Colonic mucosa (tissue), 4 donors: ENCODE data around the gene MANSC4. TPM values are rescaled to one million over a fixed set of nuclear protein-coding genes. Genes with fewer than 3 reads are reported as not detected.

Experiments used
- DNase-seq: peaks from one replicate; pipeline ENCODE4 v3.0.0-alpha.2; 2020
- H3K27ac ChIP-seq: fragments of 200-600 bp; one replicate; pipeline ENCODE4 v1.8.0; 2021
- H3K27me3 ChIP-seq: fragments of 200-600 bp; one replicate; pipeline ENCODE4 v1.8.0; 2021
- H3K36me3 ChIP-seq: fragments of 200-600 bp; one replicate; pipeline ENCODE4 v1.8.0; 2021
- H3K4me1 ChIP-seq: fragments of 200-600 bp; one replicate; pipeline ENCODE4 v1.8.0; 2021; ENCODE audit warnings: mild to moderate bottlenecking
- H3K4me3 ChIP-seq: fragments of 200-600 bp; one replicate; pipeline ENCODE4 v1.8.0; 2021
- H3K9ac ChIP-seq, 2 donors: one replicate each; pipeline ENCODE4 v1.7.0; 2013; ENCODE audit warnings: control low read depth in 2 of 2, low read depth in 2 of 2, low read length in 2 of 2
- H3K9me3 ChIP-seq: fragments of 200-600 bp; one replicate; pipeline ENCODE4 v1.8.0; 2021
- CTCF ChIP-seq: fragments of 200-600 bp; IDR thresholded peaks from one replicate; pipeline ENCODE4 v1.8.0; 2022; ENCODE audit warnings: antibody characterized with exemption, mild to moderate bottlenecking
- intact Hi-C: fragments of 100-400 bp; cut with DNase I; formaldehyde crosslinking; loops from one replicate; pipeline ENCODE4 v1.14.1; 2022
- total RNA-seq, 2 donors: library from RNA; stranded (reverse); fragmentation: NEBNext Ultra II Directional in 1 of 2; extraction: Animal tissue kit (Norgen Biotek cat#: 25700) in 1 of 2; gene quantifications; one replicate each; pipeline ENCODE4 v1.2.1, GENCODE V29; 2021
- donor health status: healthy.
- donor health status: DM: no; HTN: no; CAD: no.
- donor health status: DM: no; HTN: no; CAD: no.

Gene MANSC4
- total RNA-seq, 2 donors from 2014 or later = not detected

GRCh38 chr12:27807063-27807703 lies 27.1 kb upstream of the MANSC4 start:
- intact Hi-C loops = no loop called here
- Histone ChIP-seq H3K4me1 (no peaks in the 10 kb centered on the region), H3K27ac (no peak overlapping the region), H3K9me3 (no peaks in the 10 kb centered on the region), H3K9ac (no peak overlapping the region), H3K27me3 (no peaks in the 10 kb centered on the region), H3K4me3 (no peak overlapping the region), H3K36me3 (no peaks in the 10 kb centered on the region)
- no peak for TF ChIP-seq CTCF
- no peak for DNase-seq

GRCh38 chr12:27806259-27806658 lies 26.2 kb upstream of the MANSC4 start:
- no peak overlapping the region for H3K9ac ChIP-seq
- no peaks in the 10 kb centered on the region for H3K9me3 ChIP-seq
- intact Hi-C loops = no loop called here
- no peak overlapping the region for H3K27ac ChIP-seq
- H3K36me3 ChIP-seq = no peaks in the 10 kb centered on the region
- no peak for TF ChIP-seq CTCF
- H3K4me3 ChIP-seq = no peak overlapping the region
- H3K27me3 ChIP-seq = no peaks in the 10 kb centered on the region
- DNase-seq = no peak
- H3K4me1 ChIP-seq = no peaks in the 10 kb centered on the region

- H3K4me3 ChIP-seq = no peak overlapping the region
- H3K9me3 ChIP-seq = no peaks in the 10 kb centered on the region
- H3K4me1 ChIP-seq = no peaks in the 10 kb centered on the region
- no peak overlapping the region for H3K27ac ChIP-seq
- intact Hi-C loops = no loop called here
- DNase-seq = no peak
- no peak for TF ChIP-seq CTCF
- H3K9ac ChIP-seq = no peak overlapping the region
- H3K36me3 ChIP-seq = no peaks in the 10 kb centered on the region
- H3K27me3 ChIP-seq = no peaks in the 10 kb centered on the region
Observed at GRCh38 chr12:27805238-27805637, 25.2 kb upstream of the MANSC4 start.

- no peak for TF ChIP-seq CTCF
- no peaks in the 10 kb centered on the region for H3K27me3 ChIP-seq
- no peak overlapping the region for H3K4me3 ChIP-seq
- intact Hi-C loops = no loop called here
- no peaks in the 10 kb centered on the region for H3K36me3 ChIP-seq
- H3K9ac ChIP-seq = no peak overlapping the region
- H3K9me3 ChIP-seq = no peaks in the 10 kb centered on the region
- no peaks in the 10 kb centered on the region for H3K4me1 ChIP-seq
- H3K27ac ChIP-seq = no peak overlapping the region
- no peak for DNase-seq
Observed at GRCh38 chr12:27802936-27803335, 22.9 kb upstream of the MANSC4 start.

- H3K4me3 ChIP-seq = no peak overlapping the region
Observed at GRCh38 chr12:27802511-27802910, 22.5 kb upstream of the MANSC4 start.

More at GRCh38 chr12:27802511-27802910, 22.5 kb upstream of the MANSC4 start:
- DNase-seq = no peak
- no peak for TF ChIP-seq CTCF
- no peak overlapping the region for H3K9ac ChIP-seq
- H3K27me3 ChIP-seq = no peaks in the 10 kb centered on the region
- H3K36me3 ChIP-seq = no peaks in the 10 kb centered on the region
- no peaks in the 10 kb centered on the region for H3K4me1 ChIP-seq
- intact Hi-C loops = no loop called here
- H3K27ac ChIP-seq = no peak overlapping the region
- H3K9me3 ChIP-seq = no peaks in the 10 kb centered on the region
